GM23248 (cell line): ENCODE results near the gene CHIT1.

Experiments used
- EZH2 ChIP-seq: fragments of 200-600 bp; sonication (generic); IDR thresholded peaks from 2 replicates; pipeline ENCODE4 v1.6.1; 2018; ENCODE audit warnings: antibody characterized with exemption, mild to moderate bottlenecking; ENCODE audit not compliant: insufficient read depth, poor library complexity, severe bottlenecking
- EZH2phosphoT487 ChIP-seq: fragments of 200-600 bp; sonication (generic); IDR thresholded peaks from 2 replicates; pipeline ENCODE4 v1.6.1; 2018; ENCODE audit warnings: antibody characterized with exemption, moderate library complexity, mild to moderate bottlenecking, low read depth; ENCODE audit not compliant: insufficient read depth

- no peak for TF ChIP-seq EZH2
- no peak for TF ChIP-seq EZH2phosphoT487
These were observed 21.3 kb downstream of the CHIT1 start for GRCh38 chr1:203208181-203208580.
